Stimulated activated CD4-positive, alpha-beta T cell treated with anti-CD3 and anti-CD28 coated beads, Interleukin-15, amount 100 ng/mL, for 1 hour (primary cell): ENCODE results near the gene PKIG.

ENCODE experiments used
- DNase-seq, 2 donors: peaks; one replicate each; pipeline ENCODE4 v3.0.0-alpha.2; 2020; ENCODE audit warnings: low read depth in 1 of 2, low spot score in 1 of 2

The PKIG gene

DNA sequence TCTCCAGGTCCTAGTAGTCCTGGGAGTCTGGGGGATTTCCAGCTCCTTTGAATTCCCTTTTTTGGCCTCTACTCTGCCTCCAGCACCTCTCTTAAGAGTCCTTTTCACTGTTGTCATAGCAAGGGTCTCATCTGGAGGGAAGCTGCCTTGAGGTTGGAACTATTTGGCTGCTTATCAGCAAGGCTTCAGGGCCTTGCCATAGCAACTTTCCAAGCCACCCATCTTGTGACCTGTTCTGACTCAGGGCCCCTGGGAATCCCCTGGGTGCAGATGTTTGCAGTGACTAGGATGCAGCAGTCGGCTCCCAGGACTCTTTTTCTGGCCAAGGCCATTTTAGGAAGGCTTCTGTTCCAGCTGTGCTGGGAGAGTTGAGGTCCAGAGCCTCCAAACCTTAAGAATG, 12.4 kb downstream of the PKIG start:
- no peak for DNase-seq

DNA sequence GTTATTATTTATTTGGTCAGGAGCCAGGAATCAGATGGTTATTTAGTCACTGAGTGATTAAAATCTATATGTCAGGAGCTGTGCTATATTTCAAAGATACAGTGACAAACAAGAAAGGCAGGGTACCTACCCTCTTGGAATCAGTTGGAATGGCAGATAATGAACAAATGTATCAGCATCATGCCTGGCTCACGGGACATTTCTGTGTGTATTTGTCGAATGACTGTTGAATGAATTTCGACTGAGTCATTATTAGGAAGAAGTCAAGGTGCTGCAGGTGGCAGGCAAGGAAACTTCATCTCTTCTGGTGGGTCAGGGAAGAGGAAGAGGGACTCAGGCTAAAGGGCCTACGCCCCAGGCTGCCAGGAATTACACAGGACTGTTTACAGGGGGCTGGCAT, 13.6 kb downstream of the PKIG start:
- DNase-seq: no peak

- DNase-seq: no peak
These were observed 14.5 kb downstream of the PKIG start for GRCh38 chr20:44596876-44597275.

- no peak for DNase-seq
These were observed 15.1 kb downstream of the PKIG start for GRCh38 chr20:44597516-44597915.

DNA sequence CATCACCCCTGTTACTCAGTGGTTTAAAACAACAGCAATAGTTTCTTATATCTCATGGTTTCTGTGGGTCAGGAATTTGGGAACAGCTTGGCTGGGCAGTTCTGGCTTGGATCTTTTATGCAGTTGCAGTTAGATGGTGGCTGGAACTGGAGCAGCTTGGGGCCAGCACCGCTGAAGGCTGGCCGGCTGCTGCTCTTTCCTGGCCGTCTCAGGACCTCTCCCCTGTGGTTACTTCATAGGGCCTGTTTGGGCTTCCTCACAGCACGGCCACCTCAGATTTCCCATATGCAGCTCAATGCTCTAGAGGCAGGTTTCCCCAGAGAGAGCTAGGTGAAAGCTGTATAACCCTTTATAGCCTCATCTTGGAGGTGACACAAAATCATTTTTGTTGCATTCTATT, 15.6 kb downstream of the PKIG start:
- no peak for DNase-seq

GRCh38 chr20:44598423-44599305, 16.3 kb downstream of the PKIG start:
- DNase-seq: no peak

DNA sequence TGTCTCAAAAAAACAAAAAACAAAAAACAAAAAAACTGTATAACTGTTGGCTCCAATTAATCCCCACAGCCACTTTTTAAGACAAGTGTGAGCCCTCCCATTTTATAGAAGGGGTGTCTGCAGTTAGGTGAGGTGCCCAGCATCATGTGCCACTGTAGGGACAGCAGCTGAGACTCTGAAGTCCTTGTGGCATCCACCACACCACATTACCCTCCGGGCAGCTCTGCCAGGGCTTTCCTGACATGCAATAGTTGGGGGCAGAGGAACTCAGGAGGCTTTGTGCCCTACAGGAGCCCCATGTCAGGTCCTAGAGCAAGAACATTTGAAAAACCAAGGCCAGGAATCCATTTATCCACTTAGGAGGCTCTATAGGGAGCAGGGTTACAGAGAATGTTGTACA, 17.3 kb downstream of the PKIG start:
- DNase-seq: no peak

GRCh38 chr20:44600301-44600700, 17.9 kb downstream of the PKIG start:
- no peak for DNase-seq

GRCh38 chr20:44600758-44601201, 18.4 kb downstream of the PKIG start:
- DNase-seq: no peak

- DNase-seq: no peak
These were observed 18.9 kb downstream of the PKIG start for GRCh38 chr20:44601236-44601671.

DNA sequence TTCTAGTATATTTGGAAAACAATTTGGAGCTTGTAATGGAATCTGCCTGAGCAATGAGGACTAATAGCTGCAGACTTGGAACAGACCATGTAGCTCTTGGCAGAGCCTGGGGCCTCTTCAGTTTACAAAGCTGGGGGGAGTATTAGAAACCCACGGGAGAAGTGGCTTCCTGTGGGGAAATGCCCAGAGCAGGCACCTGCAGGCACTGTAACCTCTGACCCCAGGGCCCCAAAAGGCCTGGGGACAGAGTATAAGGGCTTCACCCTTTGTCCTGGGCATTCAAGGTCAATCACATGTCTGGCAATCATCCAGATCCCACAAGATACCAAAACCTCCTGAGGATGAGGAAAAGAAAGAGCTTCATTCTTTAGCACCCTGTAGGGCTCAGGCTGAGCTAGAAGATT, 19.4 kb downstream of the PKIG start:
- no peak for DNase-seq

DNA sequence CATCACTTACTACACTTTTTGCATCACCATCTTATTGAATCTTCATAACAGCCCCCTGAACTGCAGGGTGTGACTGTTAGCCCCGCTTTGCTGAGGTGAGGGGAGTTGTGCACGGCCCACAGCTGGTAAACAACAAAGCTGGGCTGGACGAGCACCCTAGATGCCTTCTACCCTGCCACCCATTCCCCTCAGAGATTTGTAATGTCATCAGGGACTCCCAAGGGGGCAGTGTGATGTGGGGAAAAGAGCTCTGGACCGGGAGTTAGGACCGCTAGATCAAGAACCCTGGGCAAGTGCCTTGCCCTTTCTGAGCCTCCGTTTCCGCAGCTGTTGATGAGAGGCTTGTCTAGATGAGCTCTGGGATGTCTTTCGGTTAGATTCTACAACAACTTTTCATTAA, 20.9 kb downstream of the PKIG start:
- no peak for DNase-seq

- DNase-seq: no peak
These were observed 24.5 kb downstream of the PKIG start for GRCh38 chr20:44606725-44607441.

- no peak for DNase-seq
These were observed 26.7 kb downstream of the PKIG start for GRCh38 chr20:44609006-44609515.

DNA sequence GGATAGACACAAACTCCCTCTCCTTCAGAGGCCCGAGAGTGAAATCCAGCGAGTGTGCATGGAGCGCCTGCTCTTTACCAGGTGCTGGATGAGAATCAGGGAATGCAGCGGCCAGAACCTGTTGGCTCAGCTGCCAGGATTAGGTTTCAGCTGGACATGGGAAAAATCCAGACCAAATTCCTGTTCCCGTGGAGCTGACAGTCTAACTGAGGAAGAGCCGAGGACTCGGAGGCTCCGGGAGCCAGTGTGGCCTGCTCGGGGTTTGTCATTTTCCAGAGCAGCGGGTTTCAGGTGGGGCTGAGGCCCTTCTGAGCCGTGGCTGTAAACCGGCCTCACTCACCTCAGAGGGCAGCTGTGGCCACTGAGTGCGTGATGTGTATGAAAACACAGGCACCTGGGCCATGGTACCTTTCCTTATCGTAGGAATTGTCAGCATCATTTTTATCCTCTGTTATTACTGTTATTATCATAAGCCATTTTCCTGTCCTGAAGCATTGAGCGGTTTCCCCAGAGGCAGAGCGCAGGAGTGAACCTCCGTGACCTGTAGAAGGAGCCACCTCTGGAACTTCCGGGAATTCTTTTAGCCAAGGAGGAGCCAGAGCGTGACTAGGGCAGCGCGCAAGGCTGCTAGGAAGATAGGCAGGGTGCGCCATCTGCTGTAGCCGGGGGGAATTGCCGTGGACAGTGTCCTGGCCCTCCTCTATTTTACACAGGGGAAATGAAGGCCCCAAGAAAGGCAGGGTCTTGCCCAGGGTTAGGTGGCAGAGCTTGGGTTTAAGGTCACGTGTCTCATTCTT, 27.3 kb downstream of the PKIG start:
- peak; percentile 60 to 81 for DNase-seq

DNA sequence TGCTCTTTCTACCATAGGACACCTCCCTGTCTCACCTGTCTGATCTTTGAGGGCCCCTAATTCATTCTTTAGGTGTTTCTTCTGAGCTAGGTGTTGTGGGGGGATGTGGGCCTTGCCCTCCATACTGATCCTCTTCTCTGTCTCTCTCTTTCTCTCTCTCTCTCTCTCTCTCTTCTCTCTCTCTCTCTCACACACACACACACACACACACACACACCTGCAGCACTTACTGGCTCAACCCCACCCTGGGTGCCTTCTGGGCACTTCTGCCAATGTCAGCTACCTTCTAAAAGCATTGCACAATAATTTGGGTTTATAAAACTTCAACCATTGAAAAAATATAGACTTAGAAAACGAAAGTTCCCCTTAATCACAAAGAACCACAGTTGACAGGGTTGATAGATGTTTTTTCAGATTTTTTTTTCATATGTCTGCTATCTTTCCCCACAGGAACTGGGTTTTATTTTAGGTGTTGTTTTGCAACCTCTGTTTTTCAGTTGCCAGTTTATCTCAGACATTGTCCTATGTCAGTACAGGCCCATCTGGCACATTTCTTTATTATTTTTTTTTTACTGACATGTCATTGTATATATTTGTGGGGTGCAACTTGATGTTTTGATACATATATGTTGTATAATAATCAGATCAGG, 28.1 kb downstream of the PKIG start:
- DNase-seq: no peak

DNA sequence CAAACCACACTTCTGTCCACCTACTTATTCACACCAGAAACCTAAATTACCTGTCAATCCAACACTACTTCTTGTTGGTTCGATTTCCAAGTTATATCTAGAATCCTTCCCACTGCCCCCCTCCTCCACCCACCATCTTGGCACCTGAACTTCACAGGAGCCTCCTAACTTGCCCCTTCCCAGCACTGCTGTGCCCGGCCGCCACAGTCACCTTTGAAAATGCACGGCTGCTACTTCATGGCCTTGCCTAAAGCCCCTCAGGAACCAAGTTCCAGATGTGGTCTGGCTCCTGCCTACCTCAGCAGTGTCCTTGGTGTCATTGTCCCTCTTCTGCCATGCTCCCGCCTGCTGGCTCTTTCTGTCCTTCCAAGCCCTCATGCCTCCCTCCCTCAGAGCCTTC, 31.2 kb downstream of the PKIG start:
- DNase-seq: no peak

DNA sequence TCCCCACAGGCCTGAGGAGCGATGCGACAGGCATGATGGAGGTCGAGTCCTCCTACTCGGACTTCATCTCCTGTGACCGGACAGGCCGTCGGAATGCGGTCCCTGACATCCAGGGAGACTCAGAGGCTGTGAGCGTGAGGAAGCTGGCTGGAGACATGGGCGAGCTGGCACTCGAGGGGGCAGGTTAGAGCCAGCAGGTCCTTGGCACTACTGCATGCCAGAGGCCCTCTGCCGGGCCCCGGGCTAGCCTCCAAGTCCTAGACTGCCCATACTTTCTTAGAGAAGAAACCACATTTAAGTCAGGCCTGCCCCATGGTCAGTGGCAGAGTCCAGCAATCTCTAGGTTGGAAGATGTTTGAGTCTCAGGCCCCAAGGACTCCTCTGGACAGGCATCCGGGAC, 32.1 kb downstream of the PKIG start:
- no peak for DNase-seq

DNA sequence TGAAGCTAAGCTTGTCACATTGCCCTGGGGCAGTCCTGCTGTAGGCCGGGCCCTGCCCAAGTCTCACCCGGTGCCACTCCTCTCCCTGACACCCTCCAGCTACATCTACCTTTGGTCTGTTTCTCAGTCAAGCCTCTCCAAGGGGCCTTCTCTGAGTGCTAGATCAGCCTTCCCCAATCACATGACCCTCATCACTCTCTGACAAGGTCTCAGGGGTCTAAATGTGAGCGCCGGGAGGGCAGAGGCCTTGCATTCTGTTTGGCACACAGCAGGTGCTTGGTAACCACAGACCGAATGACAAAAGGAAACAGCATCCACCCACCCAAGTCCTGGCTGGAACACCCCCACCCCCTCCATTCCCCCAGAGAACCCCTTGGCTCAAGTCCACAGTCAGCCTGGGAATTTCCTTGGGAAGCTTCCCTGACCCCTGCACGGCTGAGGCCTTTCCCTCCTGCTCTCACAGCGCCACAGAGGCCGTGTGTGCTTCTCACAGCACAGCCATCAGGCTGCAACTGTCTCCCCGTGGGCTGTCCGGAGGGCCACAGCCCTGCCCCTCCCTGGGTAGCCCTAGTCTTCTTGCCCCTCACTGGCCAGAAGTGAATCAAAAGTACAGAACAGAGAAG, 32.9 kb downstream of the PKIG start:
- no peak for DNase-seq

DNA sequence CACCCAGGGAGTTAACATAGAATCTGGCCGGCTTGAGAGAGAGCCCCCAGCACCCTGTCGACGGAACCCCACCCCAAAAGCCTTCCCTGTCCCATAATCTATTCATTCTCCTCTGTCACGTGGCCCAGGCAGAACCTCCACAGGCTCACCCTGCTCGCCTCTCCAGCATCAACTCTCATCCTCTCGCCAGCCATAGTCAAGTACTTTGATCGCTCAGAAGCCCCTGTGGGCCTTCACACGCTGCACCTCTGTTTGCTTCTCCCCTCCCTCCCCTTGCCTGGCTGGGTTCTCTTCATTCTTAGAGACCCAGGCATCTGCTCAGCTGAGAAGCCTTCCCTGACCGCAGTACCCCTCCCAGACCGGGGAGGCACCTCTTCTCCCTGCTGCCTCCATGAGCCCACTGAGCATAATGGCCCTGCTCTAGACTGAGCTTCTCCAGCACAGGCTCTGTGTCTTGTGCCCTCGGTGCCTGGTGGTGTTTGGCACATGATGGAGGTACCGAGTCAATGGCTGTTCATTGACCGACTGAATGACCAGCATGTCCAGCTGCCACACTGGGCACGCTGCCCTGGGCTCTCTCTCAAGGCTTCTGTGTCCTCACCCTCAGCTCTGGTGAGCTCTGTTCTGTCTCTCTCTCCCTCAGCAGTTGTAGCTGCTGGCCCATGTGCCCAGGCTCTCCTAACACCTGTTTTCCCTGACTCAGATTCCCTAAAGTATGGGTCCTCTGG, 33.7 kb downstream of the PKIG start:
- no peak for DNase-seq
